HT1080 (cell line): ENCODE data around the gene CD79A. TPM values are rescaled to one million over a fixed set of nuclear protein-coding genes. Genes with fewer than 3 reads are reported as not detected.

Experiments
- small RNA-seq: library from RNA; depleted of rRNA; stranded (forward); fragments of <200 nt; gene quantifications from one replicate; pipeline ENCODE3, GENCODE V24; 2014
- total RNA-seq: library from RNA; depleted of rRNA; stranded (reverse); fragments of >200 nt; shearing (Covaris generic); gene quantifications from 2 replicates; pipeline ENCODE4 v1.2.3, GENCODE V29; 2014; rRNA removed

The CD79A gene
- total RNA-seq, 1 experiment from 2014 or later = not detected

Small RNA genes within 50 kb of the gene (small RNA-seq; reads per million reads assigned to genes)
- gene MIR6797 = not detected

Other genes with a start within 250 kb of the CD79A start
- gene CEACAM7, start 189.0 kb upstream of the CD79A start, total RNA-seq = not detected in 2 replicates
- not detected in 2 replicates for gene CEACAM5, start 168.7 kb upstream of the CD79A start, total RNA-seq
- gene CEACAM6, start 121.7 kb upstream of the CD79A start, total RNA-seq = not detected in 2 replicates
- gene CEACAM3, start 80.7 kb upstream of the CD79A start, total RNA-seq = not detected in 2 replicates
- gene LYPD4, start 32.6 kb upstream of the CD79A start, total RNA-seq = not detected in 2 replicates
- not detected in 2 replicates for gene DMRTC2, start 32.2 kb upstream of the CD79A start, total RNA-seq
- gene RPS19, start 17.0 kb upstream of the CD79A start, total RNA-seq = 2,545 and 4,295 TPM in 2 replicates
- gene ARHGEF1, start 5.9 kb downstream of the CD79A start, total RNA-seq = 100 and 109 TPM in 2 replicates
- 0.72 TPM in 1 of 2 replicates, not detected in the other for gene ERFL, start 51.2 kb downstream of the CD79A start, total RNA-seq
- gene RABAC1, start 82.0 kb downstream of the CD79A start, total RNA-seq = 91.6 and 101 TPM in 2 replicates
- 0.03 and 0.13 TPM in 2 replicates for gene ATP1A3, start 117.0 kb downstream of the CD79A start, total RNA-seq
- gene GRIK5, start 192.9 kb downstream of the CD79A start, total RNA-seq = not detected in 2 replicates
- 26.9 and 37.8 TPM in 2 replicates for gene ZNF574, start 198.9 kb downstream of the CD79A start, total RNA-seq